KOPT-K1 (cell line): ENCODE results near the gene PGAP3.
"Not testable (repeated sequence)": the region's sequence is repeated elsewhere in the genome, so short reads cannot be mapped to it uniquely, and the experiment has no call there.

ENCODE experiments used
- H3K27ac ChIP-seq: fragments of 200-600 bp; sonication (generic); 2 replicates; pipeline ENCODE4 v1.5.1; 2016; ENCODE audit warnings: antibody characterized with exemption, mild to moderate bottlenecking, low read depth, low read length; ENCODE audit not compliant: poor library complexity, severe bottlenecking
- H3K36me3 ChIP-seq: fragments of 200-600 bp; sonication (generic); 2 replicates; pipeline ENCODE4 v1.5.1; 2017; ENCODE audit warnings: antibody characterized with exemption, mild to moderate bottlenecking, low read length, moderate library complexity; ENCODE audit not compliant: insufficient read depth
- H3K9me3 ChIP-seq: fragments of 200-600 bp; sonication (generic); 2 replicates; pipeline ENCODE4 v1.5.1; 2017; ENCODE audit warnings: antibody characterized with exemption, low read length, mild to moderate bottlenecking; ENCODE audit not compliant: insufficient read depth, poor library complexity, severe bottlenecking

PGAP3 gene

GRCh38 chr17:39719563-39720355 is 31.9 kb upstream of the PGAP3 start:
- H3K9me3 ChIP-seq, result no peaks in the 10 kb centered on the region
- H3K27ac ChIP-seq, result no peak overlapping the region
- no peaks in the 10 kb centered on the region for H3K36me3 ChIP-seq

GRCh38 chr17:39717660-39718059 is 29.8 kb upstream of the PGAP3 start:
- Histone ChIP-seq H3K27ac (no peak overlapping the region), H3K9me3 (no peaks in the 10 kb centered on the region), H3K36me3 (no peaks in the 10 kb centered on the region)

GRCh38 chr17:39716879-39717536 is 29.2 kb upstream of the PGAP3 start:
- Histone ChIP-seq H3K36me3 (no peaks in the 10 kb centered on the region), H3K9me3 (no peaks in the 10 kb centered on the region), H3K27ac (no peak overlapping the region)

DNA sequence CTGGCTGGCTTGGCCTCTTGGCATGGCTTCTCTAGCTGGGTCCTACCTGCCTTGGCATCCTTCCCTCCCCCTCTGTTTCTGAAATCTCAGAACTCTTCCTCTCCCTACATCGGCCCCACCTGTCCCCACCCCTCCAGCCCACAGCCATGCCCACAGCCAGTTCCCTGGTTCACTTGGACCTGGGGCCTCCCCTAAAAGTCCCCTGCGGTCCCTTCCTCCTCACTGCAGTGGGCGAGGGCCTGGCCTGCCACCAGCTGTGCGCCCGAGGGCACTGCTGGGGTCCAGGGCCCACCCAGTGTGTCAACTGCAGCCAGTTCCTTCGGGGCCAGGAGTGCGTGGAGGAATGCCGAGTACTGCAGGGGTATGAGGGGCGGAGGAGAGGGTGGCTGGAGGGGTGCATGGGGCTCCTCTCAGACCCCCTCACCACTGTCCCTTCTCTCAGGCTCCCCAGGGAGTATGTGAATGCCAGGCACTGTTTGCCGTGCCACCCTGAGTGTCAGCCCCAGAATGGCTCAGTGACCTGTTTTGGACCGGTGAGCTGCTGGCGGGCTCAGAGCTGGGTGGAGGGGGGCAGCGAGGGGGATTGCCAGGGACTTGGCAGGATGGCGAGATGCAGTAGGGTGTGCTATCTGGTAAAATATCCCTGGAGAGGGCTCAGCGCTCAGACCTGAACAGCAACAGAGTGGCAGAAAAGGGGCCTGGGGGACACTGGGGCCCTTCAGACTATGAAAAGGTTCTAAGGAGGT is 28.4 kb upstream of the PGAP3 start:
- no peaks in the 10 kb centered on the region for H3K9me3 ChIP-seq
- H3K27ac ChIP-seq, result no peak overlapping the region
- no peaks in the 10 kb centered on the region for H3K36me3 ChIP-seq

GRCh38 chr17:39715375-39716072 is 27.7 kb upstream of the PGAP3 start:
- H3K27ac ChIP-seq, result no peak overlapping the region
- H3K36me3 ChIP-seq, result no peaks in the 10 kb centered on the region
- no peaks in the 10 kb centered on the region for H3K9me3 ChIP-seq

- Histone ChIP-seq H3K9me3 (no peaks in the 10 kb centered on the region), H3K36me3 (no peaks in the 10 kb centered on the region), H3K27ac (no peak overlapping the region)
Observed at GRCh38 chr17:39714234-39714633, 26.4 kb upstream of the PGAP3 start.

- Histone ChIP-seq H3K36me3 (no peaks in the 10 kb centered on the region), H3K9me3 (no peaks in the 10 kb centered on the region), H3K27ac (no peak overlapping the region)
Observed at GRCh38 chr17:39711851-39712250, 24.0 kb upstream of the PGAP3 start.

DNA sequence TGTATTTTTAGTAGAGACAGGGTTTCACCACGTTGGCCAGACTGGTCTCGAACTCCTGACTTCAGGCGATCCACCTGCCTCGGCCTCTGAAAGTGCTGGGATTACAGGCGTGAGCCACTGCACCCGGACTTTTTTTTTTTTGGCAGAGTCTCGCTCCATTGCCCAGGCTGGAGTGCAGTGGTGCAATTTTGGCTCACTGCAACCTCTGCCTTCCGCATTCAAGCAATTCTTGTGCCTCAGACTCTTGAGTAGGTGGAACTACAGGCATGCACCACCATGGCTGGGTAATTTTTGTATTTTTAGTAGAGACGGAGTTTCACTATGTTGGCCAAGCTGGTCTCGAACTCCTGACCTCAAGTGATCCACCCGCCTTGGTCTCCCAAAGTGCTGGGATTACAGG is 23.2 kb upstream of the PGAP3 start:
- H3K9me3 ChIP-seq, H3K27ac ChIP-seq, H3K36me3 ChIP-seq: not testable (repeated sequence)

GRCh38 chr17:39709998-39710964 is 22.4 kb upstream of the PGAP3 start:
- Histone ChIP-seq H3K27ac (no peak overlapping the region), H3K36me3 (no peaks in the 10 kb centered on the region), H3K9me3 (no peaks in the 10 kb centered on the region)

DNA sequence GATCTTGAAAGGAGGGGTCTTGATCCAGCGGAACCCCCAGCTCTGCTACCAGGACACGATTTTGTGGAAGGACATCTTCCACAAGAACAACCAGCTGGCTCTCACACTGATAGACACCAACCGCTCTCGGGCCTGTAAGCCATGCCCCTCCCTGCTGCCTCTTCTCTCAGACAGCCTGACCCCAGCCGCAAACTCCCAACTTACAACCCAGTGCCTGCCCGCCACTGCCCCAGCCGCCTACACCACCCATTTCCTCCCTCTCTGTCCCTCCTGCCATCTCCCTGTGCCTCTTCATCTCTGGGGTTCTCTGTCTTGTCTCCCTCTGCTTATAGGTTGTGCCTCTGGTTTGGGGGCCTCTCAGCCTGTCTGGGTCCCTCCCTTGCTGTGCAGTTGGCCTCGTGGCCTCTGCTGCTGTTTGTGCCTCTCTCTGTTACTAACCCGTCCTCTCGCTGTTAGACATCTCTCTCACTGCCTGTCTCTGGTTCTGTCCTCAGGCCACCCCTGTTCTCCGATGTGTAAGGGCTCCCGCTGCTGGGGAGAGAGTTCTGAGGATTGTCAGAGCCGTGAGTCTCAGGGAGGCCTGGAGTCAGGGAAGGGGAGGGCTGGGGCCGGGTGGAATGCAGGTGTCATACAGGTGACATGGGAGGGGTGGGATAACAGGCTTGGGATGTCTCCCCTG is 21.6 kb upstream of the PGAP3 start:
- H3K27ac ChIP-seq, result no peak overlapping the region
- no peaks in the 10 kb centered on the region for H3K36me3 ChIP-seq
- H3K9me3 ChIP-seq, result no peaks in the 10 kb centered on the region

DNA sequence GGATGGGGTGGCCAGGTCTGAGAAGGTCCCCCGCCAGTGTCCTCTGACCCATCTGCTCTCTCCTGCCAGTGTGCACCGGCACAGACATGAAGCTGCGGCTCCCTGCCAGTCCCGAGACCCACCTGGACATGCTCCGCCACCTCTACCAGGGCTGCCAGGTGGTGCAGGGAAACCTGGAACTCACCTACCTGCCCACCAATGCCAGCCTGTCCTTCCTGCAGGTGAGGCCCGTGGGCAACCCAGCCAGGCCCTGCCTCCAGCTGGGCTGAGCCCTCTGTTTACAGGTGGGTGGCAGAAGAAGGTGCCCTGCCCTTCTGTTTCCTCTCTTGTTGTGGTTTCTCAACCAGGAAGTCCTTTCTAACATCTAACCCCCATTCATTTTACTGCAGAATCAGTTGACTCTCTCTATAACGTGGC is 19.1 kb upstream of the PGAP3 start:
- H3K27ac ChIP-seq, result no peak overlapping the region
- H3K36me3 ChIP-seq, result no peaks in the 10 kb centered on the region
- no peaks in the 10 kb centered on the region for H3K9me3 ChIP-seq

GRCh38 chr17:39706383-39706782 is 18.5 kb upstream of the PGAP3 start:
- no peak overlapping the region for H3K27ac ChIP-seq
- H3K9me3 ChIP-seq, result no peaks in the 10 kb centered on the region
- H3K36me3 ChIP-seq, result no peaks in the 10 kb centered on the region

GRCh38 chr17:39705786-39706348 is 18.0 kb upstream of the PGAP3 start:
- Histone ChIP-seq H3K36me3 (no peaks in the 10 kb centered on the region), H3K27ac (no peak overlapping the region), H3K9me3 (no peaks in the 10 kb centered on the region)
